NCI-H128 (cell line): ENCODE data around the gene DCDC2C.

Experiments used
- DNase-seq: peaks from one replicate; lab custom pipeline; 2025; ENCODE audit not compliant: unreplicated experiment; lab: John Stamatoyannopoulos, UW

DCDC2C gene

GRCh38 chr2:3876221-3876620, 172.8 kb downstream of the DCDC2C start:
- no peak for DNase-seq

GRCh38 chr2:3876685-3877084, 173.3 kb downstream of the DCDC2C start:
- DNase-seq = no peak

GRCh38 chr2:3885629-3886628, 182.6 kb downstream of the DCDC2C start:
- DNase-seq = no peak

- DNase-seq = no peak
These were observed 191.6 kb downstream of the DCDC2C start for GRCh38 chr2:3895021-3895420.
